A549 treated with CpdA at 1 μM for 4 hours (cell line): ENCODE results near the gene SPANXB1. TPM values are rescaled to one million over a fixed set of nuclear protein-coding genes. Genes with fewer than 3 reads are reported as not detected.

ENCODE experiments used
- total RNA-seq: library from RNA; stranded (reverse); fragments of 200-300 nt; extraction: Qiagen RNA extraction; gene quantifications from 5 replicates; pipeline ENCODE4 v1.2.3, GENCODE V29; 2022; ENCODE audit warnings: low read depth

SPANXB1 gene, protein sequence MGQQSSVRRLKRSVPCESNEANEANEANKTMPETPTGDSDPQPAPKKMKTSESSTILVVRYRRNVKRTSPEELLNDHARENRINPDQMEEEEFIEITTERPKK
- total RNA-seq, result 2.7 to 4.0 TPM (median 3.2 TPM) in 5 replicates

DNA sequence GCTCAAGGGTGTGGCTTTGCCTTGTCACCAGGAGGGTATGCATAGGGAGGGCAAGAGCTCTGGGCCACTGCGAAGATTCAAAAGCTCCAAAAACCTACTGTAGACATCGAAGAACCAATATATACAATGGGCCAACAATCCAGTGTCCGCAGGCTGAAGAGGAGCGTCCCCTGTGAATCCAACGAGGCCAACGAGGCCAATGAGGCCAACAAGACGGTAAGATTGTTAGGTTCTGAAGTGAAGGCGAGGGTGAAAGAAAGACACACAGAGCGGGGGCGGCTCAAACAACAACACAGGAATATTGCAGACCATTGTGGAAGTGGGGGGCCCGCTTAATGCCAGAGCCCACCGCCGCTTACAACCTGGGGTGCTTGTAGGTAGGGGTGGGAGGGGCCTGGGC lies at the start of gene SPANXB1:
TSS of gene SPANXB1 (plus strand) at position 27 of the 400 bp plus-strand sequence. CDS start at position 127, 100 bp downstream.

Other genes with a start within 250 kb of the SPANXB1 start
- gene LDOC1, start 174.5 kb downstream of the SPANXB1 start, total RNA-seq, result 80.8 to 105 TPM (median 102 TPM) in 5 replicates
- 0.71 to 1.4 TPM (median 1.0 TPM) in 4 of 5 replicates, not detected in the other for gene SPANXC, start 239.9 kb downstream of the SPANXB1 start, total RNA-seq